ENCODE measurements around the gene C1S. TPM values are rescaled to one million over a fixed set of nuclear protein-coding genes. Genes with fewer than 3 reads are reported as not detected.
A peak's percentile ranks its signal among the peaks of the same experiment; 100 is the strongest.
"Not testable (repeated sequence)": the region's sequence is repeated elsewhere in the genome, so short reads cannot be mapped to it uniquely, and the experiment has no call there.

Gene C1S
- total RNA-seq, 6 experiments from 2014 or later: 21.9 to 30.8 (median 30.2) TPM

DNA sequence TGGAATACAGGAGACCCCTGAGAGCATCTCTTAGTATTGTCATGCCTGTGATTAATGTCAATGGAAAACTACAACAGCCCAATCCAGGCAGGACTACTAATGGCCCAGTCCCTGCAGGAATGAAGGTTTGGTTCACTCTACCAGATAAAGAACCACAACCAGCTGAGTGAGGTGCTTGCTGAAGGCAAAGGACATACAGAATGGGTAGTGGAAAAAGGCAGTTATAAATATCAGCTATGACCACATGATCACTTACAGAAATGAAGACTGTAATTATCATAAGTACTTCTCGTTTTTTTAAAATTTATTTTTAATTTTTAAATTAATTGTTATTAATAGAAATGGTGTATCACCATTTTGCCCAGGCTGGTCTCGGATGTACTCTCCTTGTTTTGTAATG is 25.1 kb upstream of the C1S start:
- no peak overlapping the region for H3K27ac Mint-ChIP-seq
- peaks cover 4% of the 10 kb centered on the region; the same call in 1 of the 2 replicates for H3K36me3 Mint-ChIP-seq (ENCODE audit: low read depth)
- no peak for DNase-seq
- peaks cover 14% of the 10 kb centered on the region for H3K27me3 Mint-ChIP-seq (ENCODE audit: insufficient read depth)
- no peak overlapping the region for H3K4me3 Mint-ChIP-seq
- H3K4me1 Mint-ChIP-seq (ENCODE audit: low read depth): peaks cover 6% of the 10 kb centered on the region; the same call in 1 of the 2 replicates
- peaks cover 4% of the 10 kb centered on the region; the same call in 1 of the 2 replicates for H3K9me3 Mint-ChIP-seq
- TF ChIP-seq, protein P1, sequence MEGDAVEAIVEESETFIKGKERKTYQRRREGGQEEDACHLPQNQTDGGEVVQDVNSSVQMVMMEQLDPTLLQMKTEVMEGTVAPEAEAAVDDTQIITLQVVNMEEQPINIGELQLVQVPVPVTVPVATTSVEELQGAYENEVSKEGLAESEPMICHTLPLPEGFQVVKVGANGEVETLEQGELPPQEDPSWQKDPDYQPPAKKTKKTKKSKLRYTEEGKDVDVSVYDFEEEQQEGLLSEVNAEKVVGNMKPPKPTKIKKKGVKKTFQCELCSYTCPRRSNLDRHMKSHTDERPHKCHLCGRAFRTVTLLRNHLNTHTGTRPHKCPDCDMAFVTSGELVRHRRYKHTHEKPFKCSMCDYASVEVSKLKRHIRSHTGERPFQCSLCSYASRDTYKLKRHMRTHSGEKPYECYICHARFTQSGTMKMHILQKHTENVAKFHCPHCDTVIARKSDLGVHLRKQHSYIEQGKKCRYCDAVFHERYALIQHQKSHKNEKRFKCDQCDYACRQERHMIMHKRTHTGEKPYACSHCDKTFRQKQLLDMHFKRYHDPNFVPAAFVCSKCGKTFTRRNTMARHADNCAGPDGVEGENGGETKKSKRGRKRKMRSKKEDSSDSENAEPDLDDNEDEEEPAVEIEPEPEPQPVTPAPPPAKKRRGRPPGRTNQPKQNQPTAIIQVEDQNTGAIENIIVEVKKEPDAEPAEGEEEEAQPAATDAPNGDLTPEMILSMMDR (IDR thresholded peaks at IDR 0.05): no peak

DNA sequence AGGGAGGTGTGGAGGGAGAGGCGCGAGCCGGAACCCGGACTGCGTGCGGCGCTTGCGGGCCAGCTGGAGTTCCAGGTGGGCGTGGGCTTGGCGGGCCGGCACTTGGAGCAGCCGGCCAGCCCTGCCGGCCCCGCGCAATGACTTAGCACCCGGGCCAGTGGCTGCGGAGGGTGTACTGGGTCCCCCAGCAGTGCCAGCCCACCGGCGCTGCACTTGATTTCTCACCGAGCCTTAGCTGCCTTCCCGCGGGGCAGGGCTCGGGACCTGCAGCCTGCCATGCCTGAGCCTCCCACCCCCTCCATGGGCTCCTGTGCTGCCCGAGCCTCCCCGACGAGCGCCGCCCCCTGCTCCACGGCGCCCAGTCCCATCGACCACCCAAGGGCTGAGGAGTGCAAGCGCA is 23.1 kb upstream of the C1S start:
- H3K4me1 Mint-ChIP-seq (ENCODE audit: low read depth); DNase-seq; H3K9me3 Mint-ChIP-seq; H3K27ac Mint-ChIP-seq; H3K36me3 Mint-ChIP-seq (ENCODE audit: low read depth); H3K4me3 Mint-ChIP-seq: not testable (repeated sequence)
- H3K27me3 Mint-ChIP-seq (ENCODE audit: insufficient read depth): peaks cover 12% of the 10 kb centered on the region

DNA sequence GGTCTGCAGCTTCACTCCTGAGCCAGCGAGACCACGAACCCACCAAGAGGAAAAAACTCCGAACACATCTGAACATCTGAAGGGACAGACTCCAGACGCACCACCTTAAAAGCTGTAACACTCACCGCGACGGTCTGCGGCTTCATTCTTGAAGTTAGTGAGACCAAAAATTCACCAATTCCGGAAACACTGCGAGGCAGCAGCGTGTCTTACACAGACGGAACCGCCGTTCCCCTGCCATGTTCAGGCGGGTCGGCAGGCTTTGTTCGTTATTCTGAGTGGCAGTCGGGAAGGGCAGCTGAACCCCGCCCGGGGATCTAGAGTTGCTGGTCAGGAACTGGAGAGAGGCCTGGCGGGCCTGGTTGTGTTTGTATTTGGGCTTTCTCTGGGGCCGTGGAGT is 21.9 kb upstream of the C1S start:
- no peak overlapping the region for H3K27ac Mint-ChIP-seq

DNA sequence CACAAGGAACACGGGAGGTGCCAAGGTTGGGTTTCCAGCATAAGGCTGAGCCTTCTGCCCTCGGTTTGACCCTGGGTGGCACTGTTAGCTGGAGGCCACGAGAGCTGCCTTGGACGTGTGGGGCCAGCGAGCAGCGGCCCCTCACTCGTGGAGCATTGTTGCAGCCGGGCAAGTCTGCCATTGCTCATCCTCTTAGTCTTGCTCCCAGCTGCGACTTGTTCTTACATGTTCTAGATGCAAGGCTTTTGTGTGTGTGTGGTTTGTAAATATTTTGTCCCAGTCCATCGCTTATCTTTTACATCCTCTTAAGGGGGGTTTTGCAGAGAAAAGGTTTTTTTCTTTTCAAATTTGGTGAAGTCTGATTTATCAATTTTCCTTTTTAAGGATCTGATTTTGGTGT is 21.1 kb upstream of the C1S start:
- TF ChIP-seq, protein P1 (IDR thresholded peaks at IDR 0.05): no peak
- no peak for DNase-seq
- peaks cover 12% of the 10 kb centered on the region for H3K4me1 Mint-ChIP-seq (ENCODE audit: low read depth)
- H3K9me3 Mint-ChIP-seq: no peaks in the 10 kb centered on the region
- H3K36me3 Mint-ChIP-seq (ENCODE audit: low read depth): peaks cover 4% of the 10 kb centered on the region; the same call in 1 of the 2 replicates
- H3K27ac Mint-ChIP-seq: no peak overlapping the region
- peaks cover 9% of the 10 kb centered on the region for H3K27me3 Mint-ChIP-seq (ENCODE audit: insufficient read depth)
- no peak overlapping the region for H3K4me3 Mint-ChIP-seq

More for the DNA sequence above, 21.9 kb upstream of the C1S start:
- H3K4me1 Mint-ChIP-seq (ENCODE audit: low read depth): peaks cover 12% of the 10 kb centered on the region
- TF ChIP-seq, protein P1 (IDR thresholded peaks at IDR 0.05): no peak
- H3K27me3 Mint-ChIP-seq (ENCODE audit: insufficient read depth): peaks cover 9% of the 10 kb centered on the region
- DNase-seq: no peak
- H3K9me3 Mint-ChIP-seq: no peaks in the 10 kb centered on the region
- H3K4me3 Mint-ChIP-seq: no peak overlapping the region
- peaks cover 4% of the 10 kb centered on the region; the same call in 1 of the 2 replicates for H3K36me3 Mint-ChIP-seq (ENCODE audit: low read depth)

DNA sequence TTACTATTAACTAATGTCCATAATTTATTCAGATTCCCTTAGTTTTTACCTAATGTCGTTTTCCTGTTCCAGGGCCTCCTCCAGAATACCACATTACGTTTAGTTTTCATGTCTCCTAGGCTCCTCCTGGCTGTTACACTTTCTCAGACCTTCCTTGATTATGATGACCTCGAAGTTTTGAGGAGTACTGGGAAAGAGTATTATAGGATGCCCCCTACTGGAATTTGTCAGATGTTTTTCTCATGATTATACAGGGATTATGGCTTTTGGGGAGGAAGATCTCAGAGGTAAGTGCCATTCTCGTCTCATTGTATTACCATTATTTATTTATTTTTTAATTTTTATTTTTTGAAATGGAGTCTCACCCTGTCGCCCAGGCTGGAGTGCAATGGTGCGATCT is 17.7 kb upstream of the C1S start:
- Mint-ChIP-seq H3K27me3 (ENCODE audit: insufficient read depth) (no peaks in the 10 kb centered on the region; the same call in 1 of the 2 replicates), H3K27ac (no peak overlapping the region), H3K4me3 (no peak overlapping the region), H3K9me3 (no peaks in the 10 kb centered on the region), H3K36me3 (ENCODE audit: low read depth) (peaks cover 4% of the 10 kb centered on the region; the same call in 1 of the 2 replicates), H3K4me1 (ENCODE audit: low read depth) (peaks cover 5% of the 10 kb centered on the region)
- DNase-seq: peak; percentile 41
- TF ChIP-seq, protein P1 (IDR thresholded peaks at IDR 0.05): peak; percentile 76

DNA sequence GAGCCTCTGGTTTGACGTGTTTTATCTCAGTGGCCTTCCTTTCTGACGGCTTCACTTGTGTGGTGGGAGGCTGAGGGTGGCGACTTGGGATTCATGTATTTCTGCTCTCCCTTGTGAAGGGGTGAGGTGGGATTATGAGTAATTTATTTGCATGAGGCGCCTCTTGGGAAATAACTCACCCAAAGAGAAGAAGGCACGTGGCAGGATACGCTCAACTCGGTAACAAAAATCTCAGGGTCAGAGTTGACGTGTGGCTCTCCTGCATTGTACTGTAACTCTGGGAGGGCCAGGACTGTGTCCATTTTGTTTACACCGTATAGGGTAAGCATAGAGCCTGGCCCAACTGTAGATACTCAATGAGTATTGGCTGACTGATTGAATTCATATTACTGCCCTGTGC is 14.6 kb upstream of the C1S start:
- H3K4me1 Mint-ChIP-seq (ENCODE audit: low read depth): peaks cover 5% of the 10 kb centered on the region
- TF ChIP-seq, protein P1 (IDR thresholded peaks at IDR 0.05): no peak
- no peak overlapping the region for H3K27ac Mint-ChIP-seq
- no peaks in the 10 kb centered on the region for H3K9me3 Mint-ChIP-seq
- DNase-seq: no peak
- H3K27me3 Mint-ChIP-seq (ENCODE audit: insufficient read depth): peaks cover 2% of the 10 kb centered on the region
- H3K4me3 Mint-ChIP-seq: no peak overlapping the region
- no peaks in the 10 kb centered on the region for H3K36me3 Mint-ChIP-seq (ENCODE audit: low read depth)

Data from HFFc6 (cell line).